Nephron (organoid): ENCODE results near the gene FEZ2.

Experiments used
- H3K27ac Mint-ChIP-seq, 3 experiments: 2 replicates each; pipeline ENCODE4 v1.8.0; 2020; ENCODE audit warnings: mixed read lengths in 3 of 3, mild to moderate bottlenecking in 2 of 3, moderate library complexity in 1 of 3
- H3K27me3 Mint-ChIP-seq: 2 replicates; pipeline ENCODE4 v1.8.0; 2021; ENCODE audit warnings: low read depth, mild to moderate bottlenecking, moderate library complexity, mixed read lengths
- H3K36me3 Mint-ChIP-seq: 2 replicates; pipeline ENCODE4 v1.8.0; 2020; ENCODE audit warnings: low read depth, mixed read lengths
- H3K4me1 Mint-ChIP-seq: 2 replicates; pipeline ENCODE4 v1.8.0; 2020; ENCODE audit warnings: mixed read lengths
- H3K4me3 Mint-ChIP-seq, 3 experiments: 2 replicates each; pipeline ENCODE4 v1.8.0; 2020; ENCODE audit warnings: mild to moderate bottlenecking in 3 of 3, mixed read lengths in 3 of 3, moderate library complexity in 2 of 3
- H3K9me3 Mint-ChIP-seq: 2 replicates; pipeline ENCODE4 v1.8.0; 2020; ENCODE audit warnings: mixed read lengths
- CTCF ChIP-seq, 3 experiments: fragments of 200-600 bp; sonication (generic); IDR thresholded peaks; one replicate each; pipeline ENCODE4 v1.5.0; 2021; ENCODE audit warnings: antibody characterized with exemption in 3 of 3; ENCODE audit not compliant: unreplicated experiment in 3 of 3

The FEZ2 gene

GRCh38 chr2:36566887-36567286 is 31.1 kb downstream of the FEZ2 start:
- no peaks in the 10 kb centered on the region for H3K27me3 Mint-ChIP-seq
- no peak for TF ChIP-seq CTCF (IDR thresholded peaks at IDR 0.05; ENCODE audit: unreplicated experiment in 3 of 3)
- H3K4me1 Mint-ChIP-seq = no peaks in the 10 kb centered on the region
- H3K4me3 Mint-ChIP-seq = no peak overlapping the region
- no peaks in the 10 kb centered on the region for H3K9me3 Mint-ChIP-seq
- no peak overlapping the region for H3K27ac Mint-ChIP-seq
- peaks cover 47% of the 10 kb centered on the region for H3K36me3 Mint-ChIP-seq

- Mint-ChIP-seq H3K27ac (no peak overlapping the region), H3K27me3 (no peaks in the 10 kb centered on the region), H3K9me3 (no peaks in the 10 kb centered on the region), H3K4me3 (no peak overlapping the region), H3K4me1 (peaks cover 5% of the 10 kb centered on the region), H3K36me3 (peaks cover 53% of the 10 kb centered on the region)
- no peak for TF ChIP-seq CTCF (IDR thresholded peaks at IDR 0.05; ENCODE audit: unreplicated experiment in 3 of 3)
Measured at GRCh38 chr2:36565712-36566111, 32.3 kb downstream of the FEZ2 start.

- Mint-ChIP-seq H3K9me3 (no peaks in the 10 kb centered on the region), H3K4me3 (no peak overlapping the region), H3K36me3 (peaks cover 60% of the 10 kb centered on the region), H3K27me3 (no peaks in the 10 kb centered on the region), H3K27ac (no peak overlapping the region), H3K4me1 (peaks cover 5% of the 10 kb centered on the region)
- TF ChIP-seq CTCF (IDR thresholded peaks at IDR 0.05; ENCODE audit: unreplicated experiment in 3 of 3) = no peak
Measured at GRCh38 chr2:36564377-36564930, 33.5 kb downstream of the FEZ2 start.

- H3K36me3 Mint-ChIP-seq = peaks cover 61% of the 10 kb centered on the region
- H3K27ac Mint-ChIP-seq = no peak overlapping the region
- no peaks in the 10 kb centered on the region for H3K9me3 Mint-ChIP-seq
- H3K4me1 Mint-ChIP-seq = peaks cover 5% of the 10 kb centered on the region
- TF ChIP-seq CTCF (IDR thresholded peaks at IDR 0.05; ENCODE audit: unreplicated experiment in 3 of 3) = no peak
- H3K27me3 Mint-ChIP-seq = no peaks in the 10 kb centered on the region
- H3K4me3 Mint-ChIP-seq = no peak overlapping the region
Measured at GRCh38 chr2:36562973-36563532, 34.9 kb downstream of the FEZ2 start.

- Mint-ChIP-seq H3K27me3 (no peaks in the 10 kb centered on the region), H3K27ac (no peak overlapping the region), H3K4me1 (peaks cover 5% of the 10 kb centered on the region), H3K9me3 (no peaks in the 10 kb centered on the region), H3K36me3 (peaks cover 65% of the 10 kb centered on the region), H3K4me3 (no peak overlapping the region)
- TF ChIP-seq CTCF (IDR thresholded peaks at IDR 0.05; ENCODE audit: unreplicated experiment in 3 of 3) = no peak
Measured at GRCh38 chr2:36562240-36562639, 35.7 kb downstream of the FEZ2 start.
